Dermis microvascular lymphatic vessel endothelial cell (primary cell): ENCODE results near the gene C2CD2L. TPM values are rescaled to one million over a fixed set of nuclear protein-coding genes. Genes with fewer than 3 reads are reported as not detected.
A peak's percentile ranks its signal among the peaks of the same experiment; 100 is the strongest.
"Not testable (repeated sequence)": the region's sequence is repeated elsewhere in the genome, so short reads cannot be mapped to it uniquely, and the experiment has no call there.

Experiments
- DNase-seq, 2 donors: peaks; one replicate each; pipeline versions ENCODE4 v3.0.0 to v3.0.0-alpha.2; 2010; ENCODE audit warnings: low read depth in 2 of 2
- total RNA-seq: library from RNA; depleted of rRNA; stranded (reverse); fragments of >200 nt; gene quantifications from 2 replicates; pipeline ENCODE4 v1.2.1, GENCODE V29; 2014

The C2CD2L gene
- total RNA-seq, 1 donor from 2014 or later: 1.7 TPM

GRCh38 chr11:119093942-119094815, 13.0 kb upstream of the C2CD2L start:
- DNase-seq: peak in 1 of 2 donors; percentile 53

GRCh38 chr11:119094816-119095065, 12.4 kb upstream of the C2CD2L start:
- DNase-seq: peak in 1 of 2 donors; percentile 88

GRCh38 chr11:119095066-119095880, 11.9 kb upstream of the C2CD2L start:
- peak; percentile 99 to 100 for DNase-seq

- no peak for DNase-seq
These were observed 7.4 kb upstream of the C2CD2L start for GRCh38 chr11:119099711-119100110.

GRCh38 chr11:119100246-119100970, 6.7 kb upstream of the C2CD2L start:
- peak in 1 of 2 donors; percentile 59 for DNase-seq

- no peak for DNase-seq
These were observed 6.0 kb upstream of the C2CD2L start for GRCh38 chr11:119100994-119101758.

GRCh38 chr11:119101759-119102423, 5.3 kb upstream of the C2CD2L start, which contains the start of gene DPAGT1:
Gene DPAGT1, minus strand, starts transcription at chr11:119101853. Its CDS starts 198 bp downstream, at chr11:119101655.
- DNase-seq: peak; percentile 90 to 98

- DNase-seq: not testable (repeated sequence)
These were observed 3.9 kb upstream of the C2CD2L start for GRCh38 chr11:119103161-119103664.

DNA sequence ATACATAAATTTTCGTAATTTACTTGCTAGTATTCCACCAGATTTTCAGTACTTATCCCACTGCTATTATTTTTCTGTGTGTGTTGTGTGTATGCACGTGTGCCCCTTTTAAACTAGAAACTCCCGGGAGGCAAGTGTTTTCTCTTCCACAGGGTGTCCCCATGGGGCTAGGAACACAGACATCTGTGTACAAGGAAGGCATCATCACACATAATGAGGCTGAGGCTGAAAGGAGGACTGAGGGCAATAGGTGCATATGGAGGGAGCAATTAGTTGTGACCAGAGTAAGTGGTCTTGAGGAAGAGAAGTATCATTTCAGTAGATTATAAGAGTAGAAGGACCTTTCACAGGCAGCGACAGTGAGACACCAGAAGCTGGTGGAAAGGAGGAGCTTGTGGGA, 3.4 kb upstream of the C2CD2L start:
- no peak for DNase-seq

DNA sequence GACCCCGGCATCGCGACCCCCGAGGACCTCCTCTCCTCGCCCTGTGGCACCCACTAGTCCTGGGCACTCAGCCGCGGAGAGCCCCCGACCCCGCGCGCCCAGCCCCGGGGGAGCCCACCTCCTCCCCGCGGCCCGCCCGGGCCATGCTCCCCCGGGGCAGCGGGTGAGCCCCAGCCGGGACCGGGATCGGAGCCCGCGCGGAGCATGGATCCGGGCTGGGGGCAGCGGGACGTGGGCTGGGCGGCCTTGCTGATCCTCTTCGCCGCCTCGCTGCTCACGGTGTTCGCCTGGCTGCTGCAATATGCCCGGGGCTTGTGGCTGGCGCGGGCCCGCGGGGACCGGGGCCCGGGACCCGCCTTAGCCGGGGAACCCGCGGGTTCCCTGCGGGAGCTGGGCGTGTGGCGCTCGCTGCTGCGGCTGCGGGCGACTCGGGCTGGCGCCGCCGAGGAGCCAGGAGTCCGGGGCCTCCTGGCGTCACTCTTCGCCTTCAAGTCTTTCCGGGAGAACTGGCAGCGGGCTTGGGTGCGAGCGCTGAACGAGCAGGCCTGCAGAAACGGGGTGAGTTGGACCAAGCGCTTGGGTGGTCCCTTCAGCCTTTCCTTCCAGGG, 498 bp downstream of the C2CD2L start:
- DNase-seq: no peak

- no peak for DNase-seq
These were observed 1.2 kb downstream of the C2CD2L start for GRCh38 chr11:119108146-119108856.

DNA sequence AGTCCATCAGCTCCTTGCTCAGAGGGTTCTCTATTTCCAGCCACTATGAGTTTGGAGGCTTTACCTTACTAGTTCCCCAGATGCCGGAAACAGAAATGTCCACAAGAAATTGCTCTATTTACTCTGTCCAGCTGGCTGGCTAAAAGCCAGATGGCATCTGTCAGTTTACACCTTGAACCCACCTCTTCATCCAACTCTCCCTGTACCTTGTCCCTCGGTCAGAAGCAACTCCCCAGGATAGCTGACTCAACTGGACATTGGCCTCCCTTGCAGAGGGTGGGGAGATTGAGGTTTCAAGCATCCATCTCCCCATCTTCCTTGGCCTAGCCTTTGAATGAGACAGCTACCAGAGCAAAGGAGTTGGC, 1.7 kb downstream of the C2CD2L start:
- DNase-seq: no peak

DNA sequence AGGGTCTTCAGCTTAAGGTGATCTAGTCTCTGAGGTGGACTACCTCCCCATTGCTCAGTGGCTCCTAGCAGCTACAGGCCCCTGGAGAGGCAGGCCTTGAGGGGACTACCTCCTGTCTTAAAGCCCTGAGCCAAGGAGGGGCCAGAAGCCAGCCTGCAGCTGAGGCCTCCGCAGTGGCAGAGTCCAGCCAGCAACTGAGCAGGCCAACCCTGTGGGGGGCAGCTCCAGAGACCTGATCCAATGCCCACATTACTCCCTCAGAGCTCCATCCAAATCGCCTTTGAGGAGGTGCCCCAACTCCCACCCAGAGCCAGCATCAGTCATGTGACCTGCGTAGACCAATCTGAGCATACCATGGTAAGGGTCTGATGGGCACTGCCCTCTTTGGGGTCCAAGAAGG, 2.7 kb downstream of the C2CD2L start:
- DNase-seq: no peak

- DNase-seq: no peak
These were observed 3.3 kb downstream of the C2CD2L start for GRCh38 chr11:119110439-119110838.

GRCh38 chr11:119111361-119111925, 4.3 kb downstream of the C2CD2L start:
- DNase-seq: no peak

GRCh38 chr11:119112314-119113020, 5.3 kb downstream of the C2CD2L start:
- no peak for DNase-seq

GRCh38 chr11:119113716-119114115, 6.6 kb downstream of the C2CD2L start:
- DNase-seq: no peak

- DNase-seq: no peak
These were observed 7.2 kb downstream of the C2CD2L start for GRCh38 chr11:119114351-119114750.
